Measurements from ENCODE around the gene TNC. TPM values are rescaled to one million over a fixed set of nuclear protein-coding genes. Genes with fewer than 3 reads are reported as not detected.

The TNC gene
- total RNA-seq, 4 donors from 2014 or later: 18.5 to 27.0 (median 22.7) TPM

DNA sequence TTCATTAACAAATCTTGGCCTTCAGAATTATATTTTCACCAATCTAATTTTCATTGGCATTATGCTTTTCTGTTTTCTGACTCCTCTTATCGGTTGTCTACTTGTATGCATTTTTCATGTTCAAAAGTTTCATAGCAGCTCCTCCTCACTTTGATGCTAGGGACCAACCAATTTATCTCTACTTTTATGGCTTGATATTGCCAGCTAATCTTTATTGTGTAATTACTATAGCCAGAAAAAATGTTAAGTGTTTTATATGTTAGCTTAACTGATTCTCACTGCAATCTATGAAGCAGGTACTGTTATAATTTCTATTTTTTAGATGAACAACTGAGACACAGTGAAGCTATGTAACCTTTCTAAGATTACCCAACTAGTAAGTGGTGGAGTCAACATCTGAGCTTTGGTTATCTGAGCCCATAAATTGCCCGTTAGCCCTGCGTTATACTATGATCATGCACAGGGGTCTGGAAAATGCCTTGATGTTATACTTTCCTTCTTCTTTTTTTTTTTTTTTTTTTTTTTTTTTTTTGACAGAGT lies 34.4 kb upstream of the TNC start:
- Histone ChIP-seq H3K4me3 (no peak overlapping the region), H3K27me3 (no peaks in the 10 kb centered on the region), H3K36me3 (no peaks in the 10 kb centered on the region), H3K9me3 (no peaks in the 10 kb centered on the region), H3K27ac (no peak overlapping the region), H3K4me1 (no peaks in the 10 kb centered on the region)
- WGBS: 85% methylated on average over 3 of the region's 3 CpGs
- TF ChIP-seq POLR2AphosphoS5 (IDR thresholded peaks at IDR 0.05): no peak
- TF ChIP-seq POLR2A (IDR thresholded peaks at IDR 0.05): no peak
- TF ChIP-seq, protein P1, sequence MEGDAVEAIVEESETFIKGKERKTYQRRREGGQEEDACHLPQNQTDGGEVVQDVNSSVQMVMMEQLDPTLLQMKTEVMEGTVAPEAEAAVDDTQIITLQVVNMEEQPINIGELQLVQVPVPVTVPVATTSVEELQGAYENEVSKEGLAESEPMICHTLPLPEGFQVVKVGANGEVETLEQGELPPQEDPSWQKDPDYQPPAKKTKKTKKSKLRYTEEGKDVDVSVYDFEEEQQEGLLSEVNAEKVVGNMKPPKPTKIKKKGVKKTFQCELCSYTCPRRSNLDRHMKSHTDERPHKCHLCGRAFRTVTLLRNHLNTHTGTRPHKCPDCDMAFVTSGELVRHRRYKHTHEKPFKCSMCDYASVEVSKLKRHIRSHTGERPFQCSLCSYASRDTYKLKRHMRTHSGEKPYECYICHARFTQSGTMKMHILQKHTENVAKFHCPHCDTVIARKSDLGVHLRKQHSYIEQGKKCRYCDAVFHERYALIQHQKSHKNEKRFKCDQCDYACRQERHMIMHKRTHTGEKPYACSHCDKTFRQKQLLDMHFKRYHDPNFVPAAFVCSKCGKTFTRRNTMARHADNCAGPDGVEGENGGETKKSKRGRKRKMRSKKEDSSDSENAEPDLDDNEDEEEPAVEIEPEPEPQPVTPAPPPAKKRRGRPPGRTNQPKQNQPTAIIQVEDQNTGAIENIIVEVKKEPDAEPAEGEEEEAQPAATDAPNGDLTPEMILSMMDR (IDR thresholded peaks at IDR 0.05): no peak
- no peak for TF ChIP-seq EP300 (IDR thresholded peaks at IDR 0.05)
- DNase-seq (ENCODE audit: low spot score in 2 of 2): no peak

DNA sequence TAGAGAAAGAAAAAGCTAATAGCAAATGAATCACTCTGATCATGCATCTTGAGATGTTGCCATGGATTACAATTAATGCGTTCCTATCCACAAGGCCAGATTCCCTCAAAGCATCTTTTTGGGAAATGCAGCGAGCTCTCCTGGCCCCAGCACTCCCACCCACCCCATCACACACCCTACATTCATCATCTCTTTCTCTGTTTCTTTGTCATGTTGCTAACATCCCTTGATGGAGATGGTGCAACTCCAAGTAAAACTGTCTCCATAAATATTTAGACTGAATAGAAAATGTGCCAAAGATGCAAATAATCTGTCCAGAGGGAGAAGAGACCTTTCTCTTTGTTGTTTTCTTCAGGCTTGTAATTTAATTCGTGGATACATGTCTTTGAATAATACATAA lies 30.8 kb upstream of the TNC start:
- Histone ChIP-seq H3K27ac (no peak overlapping the region), H3K4me3 (no peak overlapping the region), H3K9me3 (no peaks in the 10 kb centered on the region), H3K4me1 (no peaks in the 10 kb centered on the region), H3K27me3 (no peaks in the 10 kb centered on the region), H3K36me3 (no peaks in the 10 kb centered on the region)
- DNase-seq (ENCODE audit: low spot score in 2 of 2): no peak
- WGBS: 79% methylated on average over 3 of the region's 3 CpGs
- no peak for TF ChIP-seq POLR2AphosphoS5 (IDR thresholded peaks at IDR 0.05)
- TF ChIP-seq EP300 (IDR thresholded peaks at IDR 0.05): no peak
- no peak for TF ChIP-seq POLR2A (IDR thresholded peaks at IDR 0.05)
- TF ChIP-seq, protein P1 (IDR thresholded peaks at IDR 0.05): no peak

DNA sequence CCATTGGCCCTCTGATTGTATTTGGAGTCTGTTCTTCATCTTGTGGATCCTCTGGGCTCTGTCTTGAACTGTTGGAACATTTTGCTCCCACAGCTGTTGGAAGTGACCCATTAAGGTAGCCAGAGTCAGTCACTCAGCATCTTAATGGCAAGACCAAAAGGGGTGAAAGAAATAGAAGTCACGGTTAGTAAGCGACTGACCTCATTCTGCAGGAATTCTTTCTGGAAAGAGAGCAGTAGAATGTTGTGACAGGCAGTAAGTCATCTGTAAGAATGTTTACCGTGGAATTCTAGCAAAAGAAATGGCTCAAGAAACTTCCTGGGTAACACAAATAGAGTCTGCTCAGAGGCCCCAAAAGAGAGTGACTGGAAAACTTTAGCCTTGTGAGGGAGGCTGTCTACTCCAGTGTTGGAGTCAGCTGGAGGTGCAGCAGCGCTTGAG lies 28.6 kb upstream of the TNC start:
- no peaks in the 10 kb centered on the region for H3K9me3 ChIP-seq
- H3K36me3 ChIP-seq: no peaks in the 10 kb centered on the region
- H3K4me3 ChIP-seq: no peak overlapping the region
- 40% methylated on average over 4 of the region's 4 CpGs for WGBS
- H3K27ac ChIP-seq: no peak overlapping the region
- TF ChIP-seq POLR2A (IDR thresholded peaks at IDR 0.05) (no peak), POLR2AphosphoS5 (IDR thresholded peaks at IDR 0.05) (peak in 2 of 3 donors; percentile 40 to 56), EP300 (IDR thresholded peaks at IDR 0.05) (peak; percentile 78)
- TF ChIP-seq, protein P1 (IDR thresholded peaks at IDR 0.05): no peak
- no peak for DNase-seq (ENCODE audit: low spot score in 2 of 2)
- no peaks in the 10 kb centered on the region for H3K27me3 ChIP-seq
- H3K4me1 ChIP-seq: no peaks in the 10 kb centered on the region

DNA sequence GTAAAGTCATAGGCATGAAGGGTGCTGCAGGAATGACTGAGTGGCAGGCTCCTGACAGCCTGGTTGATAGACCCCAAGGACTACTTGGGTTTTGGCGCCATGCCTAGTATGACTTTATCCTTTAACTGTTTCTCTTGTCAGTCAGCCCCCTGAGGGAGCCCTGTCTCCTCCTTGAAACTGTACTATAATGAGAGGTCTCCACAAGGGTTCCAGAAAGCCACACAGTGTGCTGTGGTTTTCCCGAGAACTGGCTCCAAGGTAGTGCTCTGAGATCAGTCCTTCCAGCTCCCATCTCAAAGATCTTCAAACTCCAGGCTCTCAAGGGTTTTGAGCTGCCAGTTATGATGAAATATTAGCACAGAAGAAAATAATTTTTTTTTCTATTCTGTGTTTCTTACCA lies 26.7 kb upstream of the TNC start:
- Histone ChIP-seq H3K27me3 (no peaks in the 10 kb centered on the region), H3K9me3 (no peaks in the 10 kb centered on the region), H3K4me1 (no peaks in the 10 kb centered on the region), H3K36me3 (no peaks in the 10 kb centered on the region), H3K4me3 (no peak overlapping the region), H3K27ac (no peak overlapping the region)
- WGBS: 71% methylated on average over 2 of the region's 2 CpGs
- no peak for DNase-seq (ENCODE audit: low spot score in 2 of 2)
- TF ChIP-seq, protein P1 (IDR thresholded peaks at IDR 0.05): no peak
- TF ChIP-seq POLR2AphosphoS5 (IDR thresholded peaks at IDR 0.05) (no peak), EP300 (IDR thresholded peaks at IDR 0.05) (no peak), POLR2A (IDR thresholded peaks at IDR 0.05) (no peak)

DNA sequence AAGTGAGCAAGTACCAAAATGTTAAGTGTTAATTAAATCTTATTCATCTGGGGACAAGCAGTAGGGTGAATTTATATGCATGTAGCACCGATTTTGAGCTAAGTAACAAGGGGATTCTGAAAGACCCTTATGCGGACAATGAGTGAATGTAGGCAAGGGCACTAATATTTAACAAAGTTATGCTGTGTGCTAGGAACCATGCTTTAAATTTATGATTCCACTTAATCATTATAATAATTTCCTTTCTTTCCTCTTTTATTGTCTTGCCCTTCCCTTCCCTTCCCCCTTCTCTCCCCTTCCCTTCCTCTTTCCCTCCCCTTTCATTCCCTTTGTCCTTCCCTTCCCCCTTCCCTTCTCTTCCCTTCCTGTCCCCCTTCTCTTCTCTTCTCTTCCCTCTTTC lies 25.7 kb upstream of the TNC start:
- Histone ChIP-seq H3K27ac (no peak overlapping the region), H3K36me3 (no peaks in the 10 kb centered on the region), H3K4me1 (no peaks in the 10 kb centered on the region), H3K27me3 (no peaks in the 10 kb centered on the region), H3K4me3 (no peak overlapping the region), H3K9me3 (no peaks in the 10 kb centered on the region)
- no peak for TF ChIP-seq EP300 (IDR thresholded peaks at IDR 0.05)
- TF ChIP-seq, protein P1 (IDR thresholded peaks at IDR 0.05): no peak
- no peak for TF ChIP-seq POLR2A (IDR thresholded peaks at IDR 0.05)
- TF ChIP-seq POLR2AphosphoS5 (IDR thresholded peaks at IDR 0.05): no peak
- WGBS: 40% methylated on average over 2 of the region's 2 CpGs
- no peak for DNase-seq (ENCODE audit: low spot score in 2 of 2)

Measured in suprapubic skin (tissue), 4 donors.